HepG2 (cell line): ENCODE results near the gene HK2. TPM values are rescaled to one million over a fixed set of nuclear protein-coding genes. Genes with fewer than 3 reads are reported as not detected.
A peak's percentile ranks its signal among the peaks of the same experiment; 100 is the strongest.

Experiments
- BRF2 ChIP-seq: sonication (generic); formaldehyde crosslinking; IDR thresholded peaks from 2 replicates; pipeline ENCODE4 v1.8.1; 2022; ENCODE audit warnings: mild to moderate bottlenecking, missing genetic modification reagents
- CAMTA2 ChIP-seq: sonication (generic); formaldehyde crosslinking; IDR thresholded peaks from 2 replicates; pipeline ENCODE4 v1.4.0; 2020; ENCODE audit warnings: mild to moderate bottlenecking, missing genetic modification reagents, borderline replicate concordance
- GABPB1 ChIP-seq: IDR thresholded peaks from 2 replicates; pipeline ENCODE4 v1.6.1; 2016; ENCODE audit warnings: mild to moderate bottlenecking, missing genetic modification reagents, moderate library complexity, missing compliant biosample characterization
- GLI4 ChIP-seq: sonication (generic); formaldehyde crosslinking; IDR thresholded peaks from 2 replicates; pipeline ENCODE4 v1.5.1; 2020; ENCODE audit warnings: missing genetic modification reagents, mild to moderate bottlenecking, moderate library complexity, borderline replicate concordance
- GMEB1 ChIP-seq: sonication (generic); formaldehyde crosslinking; IDR thresholded peaks from 2 replicates; pipeline ENCODE4 v1.5.1; 2020; ENCODE audit warnings: missing genetic modification reagents, mild to moderate bottlenecking, borderline replicate concordance
- GPN1 ChIP-seq: sonication (generic); formaldehyde crosslinking; IDR thresholded peaks from 2 replicates; pipeline ENCODE4 v1.5.1; 2020; ENCODE audit warnings: missing genetic modification reagents, borderline replicate concordance
- MIER3 ChIP-seq: IDR thresholded peaks from 2 replicates; pipeline ENCODE4 v1.6.1; 2016; ENCODE audit warnings: missing compliant biosample characterization, borderline replicate concordance
- NFYC ChIP-seq: IDR thresholded peaks from 2 replicates; pipeline ENCODE4 v1.6.1; 2016; ENCODE audit warnings: missing genetic modification reagents, missing compliant biosample characterization
- PHF8 ChIP-seq: sonication (generic); formaldehyde crosslinking; IDR thresholded peaks from 2 replicates; pipeline ENCODE4 v1.5.0; 2020; ENCODE audit warnings: missing genetic modification reagents
- PLSCR1 ChIP-seq: sonication (generic); formaldehyde crosslinking; IDR thresholded peaks from 2 replicates; pipeline ENCODE4 v1.5.0; 2020; ENCODE audit warnings: missing genetic modification reagents, mild to moderate bottlenecking, borderline replicate concordance
- RBM39 ChIP-seq: fragments of 200-400 bp; formaldehyde crosslinking; IDR thresholded peaks from one replicate; pipeline ENCODE4 v1.6.1; 2018; ENCODE audit warnings: antibody characterized with exemption, mild to moderate bottlenecking, low read depth, low read length; ENCODE audit not compliant: poor library complexity, severe bottlenecking
- SALL2 ChIP-seq: sonication (generic); formaldehyde crosslinking; IDR thresholded peaks from 2 replicates; pipeline ENCODE4 v1.8.1; 2023; ENCODE audit warnings: mild to moderate bottlenecking, missing genetic modification reagents, inconsistent platforms
- SAP130 ChIP-seq: IDR thresholded peaks from 2 replicates; pipeline ENCODE4 v1.6.1; 2016; ENCODE audit warnings: low read depth
- SIN3B ChIP-seq: fragments of 150-350 bp; IDR thresholded peaks from 2 replicates; pipeline ENCODE4 v1.6.1; 2014; ENCODE audit warnings: low read length
- SMAD3 ChIP-seq: sonication (generic); formaldehyde crosslinking; IDR thresholded peaks from 2 replicates; pipeline ENCODE4 v1.4.0; 2020; ENCODE audit warnings: missing genetic modification reagents
- SRF ChIP-seq: IDR thresholded peaks from 2 replicates; pipeline ENCODE4 v1.6.1; 2011; ENCODE audit warnings: mild to moderate bottlenecking, low read depth, low read length, moderate library complexity
- SRY ChIP-seq: sonication (generic); formaldehyde crosslinking; IDR thresholded peaks from 2 replicates; pipeline ENCODE4 v1.8.0; 2022; ENCODE audit warnings: mild to moderate bottlenecking, missing genetic modification reagents
- THYN1 ChIP-seq: sonication (generic); formaldehyde crosslinking; IDR thresholded peaks from 2 replicates; pipeline ENCODE4 v1.8.1; 2023; ENCODE audit warnings: low read depth, mild to moderate bottlenecking, moderate library complexity, missing genetic modification reagents, borderline replicate concordance
- ZEB1 ChIP-seq: IDR thresholded peaks from 2 replicates; pipeline ENCODE4 v1.6.1; 2012; ENCODE audit warnings: mild to moderate bottlenecking, low read depth, inconsistent platforms; ENCODE audit not compliant: insufficient replicate concordance
- ZMAT3 ChIP-seq: sonication (generic); formaldehyde crosslinking; conservative IDR thresholded peaks from 2 replicates; pipeline ENCODE4 v1.7.0; 2021; ENCODE audit warnings: missing genetic modification reagents
- ZNF121 ChIP-seq: sonication (generic); formaldehyde crosslinking; IDR thresholded peaks from 2 replicates; pipeline ENCODE4 v1.5.0; 2020; ENCODE audit warnings: mild to moderate bottlenecking, missing genetic modification reagents
- ZNF562 ChIP-seq: sonication (generic); formaldehyde crosslinking; IDR thresholded peaks from 2 replicates; pipeline ENCODE4 v1.8.0; 2022; ENCODE audit warnings: missing genetic modification reagents, borderline replicate concordance
- ZNF598 ChIP-seq: sonication (generic); formaldehyde crosslinking; IDR thresholded peaks from 2 replicates; pipeline ENCODE4 v1.5.1; 2020; ENCODE audit warnings: mild to moderate bottlenecking, missing genetic modification reagents, borderline replicate concordance
- ZNF720 ChIP-seq: sonication (generic); formaldehyde crosslinking; IDR thresholded peaks from 2 replicates; pipeline ENCODE4 v1.4.0; 2020; ENCODE audit warnings: missing genetic modification reagents
- ZNF788 ChIP-seq: sonication (generic); formaldehyde crosslinking; IDR thresholded peaks from 2 replicates; pipeline ENCODE4 v1.5.0; 2020; ENCODE audit warnings: mild to moderate bottlenecking, missing genetic modification reagents, borderline replicate concordance
- ZSCAN21 ChIP-seq: sonication (generic); formaldehyde crosslinking; IDR thresholded peaks from 2 replicates; pipeline ENCODE4 v1.8.0; 2022; ENCODE audit warnings: mild to moderate bottlenecking, missing genetic modification reagents, moderate library complexity, borderline replicate concordance
- polyA plus RNA-seq, 8 experiments: library from polyadenylated mRNA; depleted of rRNA in 3 of 8; stranded (reverse) in 7 of 8; unstranded in 1 of 8; fragments of >200 nt; fragmentation: Illumina TruSeq in 4 of 8; extraction: Trizol in 4 of 8; gene quantifications; 2 replicates each; pipeline versions ENCODE4 v1.2.1 to v1.2.3, GENCODE V29; 2011 to 2016; ENCODE audit warnings: low read depth in 4 of 8, missing spikeins in 1 of 8, mixed read lengths in 1 of 8; ENCODE audit not compliant: insufficient read depth in 1 of 8
- total RNA-seq, 5 experiments: library from RNA; depleted of rRNA; stranded (reverse); fragments of >200 nt; fragmentation: Illumina TruSeq; extraction: Trizol; gene quantifications; 2 replicates each; pipeline ENCODE4 v1.2.3, GENCODE V29; 2016; ENCODE audit warnings: low read depth in 1 of 5

HK2 gene
- total and polyA plus RNA-seq, 2 of the 13 experiments (the other 11 are each of a cell fraction or from before 2014, with no cell fraction given), result 13.2 to 101 TPM

GRCh38 chr2:74834792-74835755, 1.1 kb downstream of the HK2 start (continued):
- TF ChIP-seq RBM39 (no peak), SRF (no peak), SIN3B (no peak), CAMTA2 (CRISPR knock-in tag) (no peak; the same call in 1 of the 2 replicates), GPN1 (CRISPR knock-in tag) (no peak), PHF8 (CRISPR knock-in tag) (peak; percentile 66), ZEB1 (no peak), NFYC (CRISPR knock-in tag) (0 out of 2 replicates have a peak, but pooled peaks have one; percentile 30), ZNF788 (CRISPR knock-in tag) (0 out of 2 replicates have a peak, but pooled peaks have one; percentile 79), PLSCR1 (CRISPR knock-in tag) (no peak), BRF2 (CRISPR knock-in tag) (peak; percentile 22; the same call in 1 of the 2 replicates), MIER3 (no peak), SRY (CRISPR knock-in tag) (peak; percentile 40; the same call in 1 of the 2 replicates), SALL2 (CRISPR knock-in tag) (peak; percentile 58), GLI4 (CRISPR knock-in tag) (peak; percentile 83; the same call in 1 of the 2 replicates), ZNF720 (no peak), ZMAT3 (CRISPR knock-in tag) (no peak), ZNF562 (CRISPR knock-in tag) (no peak), SAP130 (CRISPR knock-in tag) (peak; percentile 94), GABPB1 (CRISPR knock-in tag) (peak; percentile 91), THYN1 (CRISPR knock-in tag) (no peak), ZSCAN21 (CRISPR knock-in tag) (no peak; the same call in 1 of the 2 replicates), ZNF121 (no peak), SMAD3 (CRISPR knock-in tag) (no peak), GMEB1 (peak; percentile 49; the same call in 1 of the 2 replicates), ZNF598 (CRISPR knock-in tag) (peak; percentile 74; the same call in 1 of the 2 replicates)
